HCT116 (cell line): Measurements from ENCODE around the gene PARG. TPM values are rescaled to one million over a fixed set of nuclear protein-coding genes. Genes with fewer than 3 reads are reported as not detected.

Experiments
- ATAC-seq: fragments of 200-7000 bp; cut with Tn5 transposase; 2 replicates; pipeline ENCODE4 v1.9.1; 2020; ENCODE audit warnings: mild to moderate bottlenecking, moderate library complexity
- BruUV-seq: library from RNA; stranded (reverse); fragments of 400-500 nt; replicated peaks from 2 replicates; lab custom pipeline; 2021; lab: Mats Ljungman, UMichigan
- CTCF ChIA-PET: fragments of 300-600 bp; sonication (Branson Sonifier 250); formaldehyde crosslinking; loops from one replicate; lab custom pipeline; 2021; ENCODE audit warnings: antibody characterized with exemption; lab: Charles Lee
- POLR2A ChIA-PET: fragments of 300-600, 350-600 bp; sonication (Branson Sonifier 250); formaldehyde crosslinking; loops from one replicate; lab custom pipeline; 2021; ENCODE audit warnings: antibody characterized with exemption; lab: Charles Lee
- RAD21 ChIA-PET, 2 experiments: fragments of 300-600 bp; sonication (Branson Sonifier 250); formaldehyde crosslinking; loops; one replicate each; lab custom pipeline; 2023; ENCODE audit warnings: low total read pairs in 2 of 2; ENCODE audit not compliant: uncharacterized antibody in 2 of 2, unreplicated experiment in 2 of 2, low non-redundant PET in 1 of 2; lab: Charles Lee
- DNase-seq: peaks from one replicate; pipeline ENCODE4 v3.0.0-alpha.2; 2010; ENCODE audit warnings: low read depth, low spot score
- H2AFZ ChIP-seq: fragments of 200-600 bp; shearing (Covaris generic), sonication (generic); 2 replicates; pipeline ENCODE4 v1.6.1; 2017; ENCODE audit warnings: low read depth, mixed run types, mixed read lengths, antibody characterized with exemption, low read length; ENCODE audit not compliant: poor library complexity, severe bottlenecking
- H3K27ac ChIP-seq: 2 replicates; pipeline ENCODE4 v1.5.1; 2012; ENCODE audit warnings: low read depth, low read length
- H3K27me3 ChIP-seq: fragments of 200-600 bp; sonication (generic); 2 replicates; pipeline ENCODE4 v1.6.1; 2016; ENCODE audit warnings: mixed run types, low read length, mixed read lengths; ENCODE audit not compliant: insufficient read depth
- H3K36me3 ChIP-seq, 2 experiments: fragments of 200-500 bp in 1 of 2; fragments of 200-600 bp in 1 of 2; sonication (Bioruptor generic) in 1 of 2; sonication (generic) in 1 of 2; 2 replicates each; pipeline versions ENCODE4 v1.5.1 to v1.6.1; 2014 to 2016; ENCODE audit warnings: low read length in 2 of 2, inconsistent platforms in 1 of 2, mixed read lengths in 1 of 2, mixed run types in 1 of 2; ENCODE audit not compliant: insufficient read depth in 2 of 2, control insufficient read depth in 1 of 2
- H3K4me1 ChIP-seq, 2 experiments: fragments of 200-600 bp in 1 of 2; sonication (generic) in 1 of 2; 2 replicates each; pipeline versions ENCODE4 v1.5.1 to v1.6.1; 2012 to 2017; ENCODE audit warnings: low read length in 2 of 2, inconsistent platforms in 1 of 2, mild to moderate bottlenecking in 1 of 2, mixed read lengths in 1 of 2, mixed run types in 1 of 2, moderate library complexity in 1 of 2; ENCODE audit not compliant: insufficient read depth in 2 of 2, control insufficient read depth in 1 of 2
- H3K4me2 ChIP-seq: fragments of 200-600 bp; sonication (generic); 2 replicates; pipeline ENCODE4 v1.6.1; 2017; ENCODE audit warnings: mixed run types, low read length, mixed read lengths
- H3K4me3 ChIP-seq, 2 experiments: fragments of 200-600 bp in 1 of 2; sonication (generic) in 1 of 2; replicated peaks in 1 of 2; 2 replicates each; pipeline ENCODE4 v1.5.1; 2011 to 2016; ENCODE audit warnings: low read length in 2 of 2, control low read depth in 1 of 2, low read depth in 1 of 2, mild to moderate bottlenecking in 1 of 2, mixed read lengths in 1 of 2, mixed run types in 1 of 2
- H3K79me2 ChIP-seq: fragments of 200-600 bp; sonication (generic); 2 replicates; pipeline ENCODE4 v1.6.1; 2017; ENCODE audit warnings: mild to moderate bottlenecking, mixed run types, low read length, moderate library complexity, mixed read lengths; ENCODE audit not compliant: insufficient read depth
- H3K9ac ChIP-seq: fragments of 200-600 bp; sonication (generic); 2 replicates; pipeline ENCODE4 v1.6.1; 2016; ENCODE audit warnings: low read length, mixed read lengths
- H3K9me2 ChIP-seq: fragments of 200-600 bp; sonication (generic), shearing (Covaris generic); 2 replicates; pipeline ENCODE4 v1.6.1; 2017; ENCODE audit warnings: mixed run types, mild to moderate bottlenecking, moderate library complexity; ENCODE audit not compliant: insufficient read depth
- H3K9me3 ChIP-seq, 2 experiments: fragments of 200-500 bp in 1 of 2; fragments of 200-600 bp in 1 of 2; sonication (Bioruptor generic) in 1 of 2; sonication (generic) in 1 of 2; 2 replicates each; pipeline ENCODE4 v1.6.1; 2014 to 2017; ENCODE audit warnings: low read length in 2 of 2, mixed read lengths in 2 of 2, inconsistent platforms in 1 of 2, low read depth in 1 of 2, mild to moderate bottlenecking in 1 of 2, mixed run types in 1 of 2, moderate library complexity in 1 of 2; ENCODE audit not compliant: control insufficient read depth in 1 of 2, insufficient read depth in 1 of 2
- H4K20me1 ChIP-seq: fragments of 200-600 bp; sonication (generic), shearing (Covaris generic); 2 replicates; pipeline ENCODE4 v1.6.1; 2017; ENCODE audit warnings: mixed run types, mild to moderate bottlenecking, moderate library complexity; ENCODE audit not compliant: insufficient read depth
- CTCF ChIP-seq, 3 experiments: fragments of 200-600 bp in 1 of 3; sonication (generic) in 1 of 3; IDR thresholded peaks in 2 of 3; conservative IDR thresholded peaks in 1 of 3; 2 replicates each; pipeline ENCODE4 v1.5.1; 2012 to 2017; ENCODE audit warnings: low read depth in 2 of 3, low read length in 2 of 3, antibody characterized with exemption in 1 of 3, borderline replicate concordance in 1 of 3, control low read depth in 1 of 3, mild to moderate bottlenecking in 1 of 3, mixed read lengths in 1 of 3, mixed run types in 1 of 3, moderate library complexity in 1 of 3; ENCODE audit not compliant: insufficient read depth in 1 of 3
- EGR1 ChIP-seq: IDR thresholded peaks from 2 replicates; pipeline ENCODE4 v1.6.1; 2012; ENCODE audit warnings: low read depth
- ELF1 ChIP-seq: IDR thresholded peaks from 2 replicates; pipeline ENCODE4 v1.6.1; 2012; ENCODE audit warnings: low read depth, borderline replicate concordance
- EZH2phosphoT487 ChIP-seq: fragments of 200-600 bp; IDR thresholded peaks from 2 replicates; pipeline ENCODE4 v1.6.1; 2018; ENCODE audit warnings: antibody characterized with exemption, borderline replicate concordance
- FOSL1 ChIP-seq: IDR thresholded peaks from 2 replicates; pipeline ENCODE4 v1.6.1; 2012; ENCODE audit warnings: low read depth
- JUND ChIP-seq: IDR thresholded peaks from 2 replicates; pipeline ENCODE4 v1.6.1; 2012
- MAX ChIP-seq: IDR thresholded peaks from 2 replicates; pipeline ENCODE4 v1.6.1; 2012
- POLR2AphosphoS5 ChIP-seq: IDR thresholded peaks from 2 replicates; pipeline ENCODE4 v1.6.1; 2011; ENCODE audit warnings: mild to moderate bottlenecking, low read depth, low read length, moderate library complexity
- RAD21 ChIP-seq: IDR thresholded peaks from 2 replicates; pipeline ENCODE4 v1.6.1; 2012; ENCODE audit warnings: low read depth, mild to moderate bottlenecking
- SP1 ChIP-seq: IDR thresholded peaks from 2 replicates; pipeline ENCODE4 v1.6.1; 2012; ENCODE audit warnings: low read depth
- TCF7L2 ChIP-seq: IDR thresholded peaks from 2 replicates; pipeline ENCODE4 v1.7.0; 2011; ENCODE audit warnings: borderline replicate concordance, inconsistent platforms; ENCODE audit not compliant: insufficient read depth, insufficient read length; ENCODE audit errors: extremely low read depth
- YY1 ChIP-seq: IDR thresholded peaks from 2 replicates; pipeline ENCODE4 v1.6.1; 2011; ENCODE audit warnings: low read length, low read depth, moderate library complexity, mild to moderate bottlenecking; ENCODE audit not compliant: insufficient replicate concordance; ENCODE audit errors: extremely low read depth
- ZBTB33 ChIP-seq: IDR thresholded peaks from 2 replicates; pipeline ENCODE4 v1.6.1; 2011; ENCODE audit warnings: mild to moderate bottlenecking, low read length, moderate library complexity; ENCODE audit not compliant: insufficient replicate concordance; ENCODE audit errors: extremely low read depth
- ZFX ChIP-seq: fragments of 450-650 bp; IDR thresholded peaks from 2 replicates; pipeline ENCODE4 v1.6.1; 2017
- ZNF274 ChIP-seq: fragments of 200-500 bp; sonication (Bioruptor generic); IDR thresholded peaks from 2 replicates; pipeline ENCODE4 v1.6.1; 2014; ENCODE audit warnings: mild to moderate bottlenecking, low read depth, low read length, inconsistent platforms
- intact Hi-C: fragments of 100-400 bp; cut with micrococcal nuclease; formaldehyde crosslinking; loops from 2 replicates; pipeline ENCODE4 v1.10.0; 2022
- total RNA-seq: library from RNA; stranded (reverse); gene quantifications from one replicate; pipeline ENCODE4 v1.2.1, GENCODE V29; 2021; ENCODE audit not compliant: unreplicated experiment
- TF ChIP-seq, protein P1 (sequence below): IDR thresholded peaks from 2 replicates; pipeline ENCODE4 v1.6.1; 2012; ENCODE audit warnings: low read depth

The PARG gene
- total RNA-seq, 1 experiment from 2014 or later = 30.4 TPM

GRCh38 chr10:49841615-49842332 lies 100.1 kb downstream of the PARG start:
- no peak for DNase-seq
- no peaks in the 10 kb centered on the region for H3K79me2 ChIP-seq
- H3K27ac ChIP-seq = no peak overlapping the region
- no peaks in the 10 kb centered on the region for H3K9me2 ChIP-seq
- no peak for ATAC-seq
- intact Hi-C loops = no loop called here
- H3K27me3 ChIP-seq = no peaks in the 10 kb centered on the region
- H3K4me3 ChIP-seq = no peak overlapping the region
- TF ChIP-seq TCF7L2 = no peak
- no peak for TF ChIP-seq ZNF274
- no peak for TF ChIP-seq POLR2AphosphoS5
- TF ChIP-seq MAX = no peak
- no peak for TF ChIP-seq EGR1
- TF ChIP-seq CTCF (IDR thresholded peaks at IDR 0.05 in 2 of 3, conservative IDR thresholded peaks at IDR 0.05 in 1 of 3; ENCODE audit: borderline replicate concordance in 1 of 3, insufficient read depth in 1 of 3, low read depth in 2 of 3, low read length in 2 of 3) = no peak
- TF ChIP-seq ELF1 = no peak
- no peak for TF ChIP-seq RAD21
- no peak for TF ChIP-seq YY1
- no peak for TF ChIP-seq JUND
- TF ChIP-seq EZH2phosphoT487 = no peak
- no peak for TF ChIP-seq ZBTB33
- no peak for TF ChIP-seq SP1
- TF ChIP-seq, protein P1, sequence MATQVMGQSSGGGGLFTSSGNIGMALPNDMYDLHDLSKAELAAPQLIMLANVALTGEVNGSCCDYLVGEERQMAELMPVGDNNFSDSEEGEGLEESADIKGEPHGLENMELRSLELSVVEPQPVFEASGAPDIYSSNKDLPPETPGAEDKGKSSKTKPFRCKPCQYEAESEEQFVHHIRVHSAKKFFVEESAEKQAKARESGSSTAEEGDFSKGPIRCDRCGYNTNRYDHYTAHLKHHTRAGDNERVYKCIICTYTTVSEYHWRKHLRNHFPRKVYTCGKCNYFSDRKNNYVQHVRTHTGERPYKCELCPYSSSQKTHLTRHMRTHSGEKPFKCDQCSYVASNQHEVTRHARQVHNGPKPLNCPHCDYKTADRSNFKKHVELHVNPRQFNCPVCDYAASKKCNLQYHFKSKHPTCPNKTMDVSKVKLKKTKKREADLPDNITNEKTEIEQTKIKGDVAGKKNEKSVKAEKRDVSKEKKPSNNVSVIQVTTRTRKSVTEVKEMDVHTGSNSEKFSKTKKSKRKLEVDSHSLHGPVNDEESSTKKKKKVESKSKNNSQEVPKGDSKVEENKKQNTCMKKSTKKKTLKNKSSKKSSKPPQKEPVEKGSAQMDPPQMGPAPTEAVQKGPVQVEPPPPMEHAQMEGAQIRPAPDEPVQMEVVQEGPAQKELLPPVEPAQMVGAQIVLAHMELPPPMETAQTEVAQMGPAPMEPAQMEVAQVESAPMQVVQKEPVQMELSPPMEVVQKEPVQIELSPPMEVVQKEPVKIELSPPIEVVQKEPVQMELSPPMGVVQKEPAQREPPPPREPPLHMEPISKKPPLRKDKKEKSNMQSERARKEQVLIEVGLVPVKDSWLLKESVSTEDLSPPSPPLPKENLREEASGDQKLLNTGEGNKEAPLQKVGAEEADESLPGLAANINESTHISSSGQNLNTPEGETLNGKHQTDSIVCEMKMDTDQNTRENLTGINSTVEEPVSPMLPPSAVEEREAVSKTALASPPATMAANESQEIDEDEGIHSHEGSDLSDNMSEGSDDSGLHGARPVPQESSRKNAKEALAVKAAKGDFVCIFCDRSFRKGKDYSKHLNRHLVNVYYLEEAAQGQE = no peak
- TF ChIP-seq ZFX = no peak
- TF ChIP-seq FOSL1 = no peak
- TF ChIP-seq, all 23 proteins: peak for 0
- H2AFZ ChIP-seq = no peak overlapping the region
- no peaks in the 10 kb centered on the region for H3K9me3 ChIP-seq
- no peak overlapping the region for H3K4me2 ChIP-seq
- no peaks in the 10 kb centered on the region for H4K20me1 ChIP-seq
- no TSS peak for BruUV-seq
- ChIA-PET CTCF (no interaction called here), POLR2A (no interaction called here), RAD21 (no interaction called here)
- H3K4me1 ChIP-seq = peaks cover 22 to 29% of the 10 kb centered on the region in 2 experiments
- H3K36me3 ChIP-seq = peaks cover 0 to 7% of the 10 kb centered on the region in 2 experiments; a peak in 3 of 4 replicates
- H3K9ac ChIP-seq = no peak overlapping the region
